GM08714 (cell line): ENCODE data around the gene PPM1A.

ENCODE experiments used
- H3K4me3 ChIP-seq: fragments of 200-500 bp; sonication (Bioruptor generic); 2 replicates; pipeline ENCODE4 v1.5.1; 2014; ENCODE audit warnings: mild to moderate bottlenecking, low read length, inconsistent platforms
- ZNF274 ChIP-seq: IDR thresholded peaks from 2 replicates; pipeline ENCODE4 v1.6.1; 2012; ENCODE audit warnings: mild to moderate bottlenecking, low read depth, low read length

Gene PPM1A

DNA sequence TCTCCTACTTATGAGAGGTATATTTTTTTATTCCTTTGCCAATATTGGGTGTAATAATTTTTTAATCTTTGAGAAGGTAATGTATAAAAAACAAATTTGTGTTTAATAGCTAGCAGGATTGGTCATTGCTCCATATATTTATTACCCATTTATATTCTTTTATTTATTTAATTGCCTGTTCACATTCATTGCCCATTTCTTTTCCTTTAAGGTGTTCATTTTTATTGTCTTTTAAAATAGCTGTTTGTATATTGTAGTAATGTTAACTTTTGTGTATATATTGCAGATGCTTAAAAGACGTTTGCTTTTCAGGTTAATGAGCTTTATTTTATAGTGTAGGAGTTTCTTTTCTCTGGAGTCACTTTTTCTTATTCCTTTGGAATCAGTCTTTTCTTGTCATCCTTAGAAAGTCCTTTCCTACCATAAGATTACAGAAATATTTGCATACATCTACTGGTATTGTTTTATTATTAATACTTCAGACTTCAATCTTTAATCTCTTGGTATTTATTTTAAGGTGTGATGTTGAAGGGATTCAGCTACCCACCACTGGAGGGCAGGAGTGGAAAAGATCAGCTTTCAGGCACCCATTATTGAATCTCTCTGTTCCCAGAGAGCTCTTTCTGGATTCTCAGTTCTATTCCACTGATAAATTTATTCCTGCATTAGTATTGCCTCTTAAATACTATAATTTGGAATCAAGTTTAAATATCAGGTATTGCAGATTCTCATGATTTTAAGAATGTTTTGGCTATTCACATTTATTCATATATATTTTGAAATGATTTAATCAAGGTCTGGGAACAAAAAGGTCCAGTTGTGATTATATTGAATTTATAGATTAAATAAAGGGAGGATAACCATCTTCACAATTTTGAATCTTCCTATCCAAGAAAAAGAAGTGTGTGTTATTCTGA, 17.3 kb downstream of the PPM1A start:
- H3K4me3 ChIP-seq, result no peak overlapping the region
- TF ChIP-seq ZNF274, result no peak

DNA sequence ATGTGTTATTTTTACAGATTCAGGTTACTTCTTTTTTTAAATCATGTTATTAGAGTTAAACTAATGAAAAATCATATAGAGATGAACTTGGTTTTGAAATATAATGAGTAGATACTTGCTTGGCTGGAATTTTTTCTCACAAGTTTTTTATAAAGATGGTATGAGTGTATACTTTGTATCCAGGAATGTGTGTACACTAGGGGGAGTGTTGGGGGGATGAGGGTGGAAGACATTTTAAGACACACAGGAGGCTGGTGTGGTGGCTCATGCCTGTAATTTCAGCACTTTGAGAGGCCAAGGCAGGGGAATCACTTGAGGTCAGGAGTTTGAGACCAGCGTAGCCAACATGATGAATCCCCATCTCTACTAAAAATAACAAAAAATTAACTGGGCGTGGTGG, 23.2 kb downstream of the PPM1A start:
- TF ChIP-seq ZNF274, result no peak
- no peak overlapping the region for H3K4me3 ChIP-seq

DNA sequence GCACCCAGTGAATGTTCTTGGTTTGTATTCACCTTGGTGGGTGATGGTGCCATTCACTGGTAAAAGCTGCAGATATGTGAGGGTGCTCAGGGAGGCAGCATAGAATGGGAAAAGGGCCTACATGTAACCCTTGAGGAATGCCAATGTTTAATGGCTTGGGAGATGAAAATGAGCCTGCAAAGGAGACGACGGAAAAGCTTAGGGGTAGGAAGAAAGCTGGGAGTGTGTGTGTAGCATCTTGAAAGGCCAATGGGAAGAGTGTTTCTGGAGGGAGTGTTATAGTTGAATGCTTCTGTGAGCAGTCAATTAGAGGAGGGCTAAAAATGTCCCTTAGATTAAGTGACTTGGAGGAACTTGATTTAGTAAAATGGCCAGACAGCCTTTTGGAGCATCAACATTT, 24.9 kb downstream of the PPM1A start:
- TF ChIP-seq ZNF274, result no peak

DNA sequence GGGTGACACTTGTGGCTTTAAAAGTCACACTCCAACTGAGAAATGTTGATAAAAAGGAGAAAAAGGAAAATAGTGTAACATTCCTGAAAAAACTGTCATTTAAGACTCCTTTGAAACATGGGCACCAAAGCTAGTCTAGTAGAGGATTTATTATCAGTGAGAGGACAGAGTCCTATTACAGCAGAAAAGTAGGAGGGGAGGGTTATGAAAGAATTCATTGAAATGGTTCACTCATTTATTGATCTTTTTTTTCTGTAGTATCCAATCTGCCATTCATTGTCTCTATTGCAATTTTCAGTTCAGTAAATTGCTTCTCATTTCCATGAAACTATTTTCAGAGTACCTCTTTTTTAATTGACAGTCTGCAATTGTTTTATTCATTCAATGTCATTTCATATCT, 25.4 kb downstream of the PPM1A start:
- no peak for TF ChIP-seq ZNF274
- no peak overlapping the region for H3K4me3 ChIP-seq

More for the DNA sequence above, 24.9 kb downstream of the PPM1A start:
- no peak overlapping the region for H3K4me3 ChIP-seq

DNA sequence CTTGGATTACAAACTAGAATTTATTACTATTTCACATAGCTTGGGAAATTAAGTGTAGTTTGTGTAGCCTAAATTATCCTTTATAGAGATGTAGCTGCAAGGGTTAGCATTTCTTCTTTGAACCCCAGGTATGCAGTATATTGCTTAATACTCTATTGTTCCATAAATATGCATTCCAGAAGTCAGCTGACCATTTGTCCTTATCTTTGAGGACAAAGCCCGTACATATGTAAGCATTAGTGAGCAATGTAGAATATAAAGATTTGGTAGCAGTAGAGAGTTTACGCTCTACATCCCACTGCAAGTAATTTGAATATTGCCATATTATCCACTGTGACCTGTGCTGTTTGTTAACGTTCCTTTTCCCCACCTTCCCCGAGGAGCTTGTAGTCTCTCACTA, 26.9 kb downstream of the PPM1A start:
- no peak for TF ChIP-seq ZNF274

DNA sequence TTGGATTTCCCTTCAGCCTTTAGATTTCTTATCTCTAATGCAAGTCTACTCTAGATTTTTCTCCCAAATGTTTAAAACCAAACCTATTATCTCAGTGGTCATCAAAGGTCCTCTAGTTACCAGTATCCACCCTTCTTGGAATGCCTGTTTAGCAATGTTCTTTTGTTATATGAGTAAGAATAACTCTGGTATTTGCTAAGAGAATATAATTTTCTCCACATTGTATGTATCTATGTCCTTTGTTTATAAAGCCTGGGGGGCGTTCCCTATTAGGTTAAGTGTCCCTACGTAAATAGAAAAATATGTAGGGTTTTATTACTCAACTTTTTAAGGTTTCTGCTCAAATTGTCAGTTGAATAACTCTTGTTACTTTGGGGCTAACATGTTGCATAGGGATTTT, 27.3 kb downstream of the PPM1A start:
- no peak for TF ChIP-seq ZNF274

More for the DNA sequence above, 26.9 kb downstream of the PPM1A start:
- no peak overlapping the region for H3K4me3 ChIP-seq

DNA sequence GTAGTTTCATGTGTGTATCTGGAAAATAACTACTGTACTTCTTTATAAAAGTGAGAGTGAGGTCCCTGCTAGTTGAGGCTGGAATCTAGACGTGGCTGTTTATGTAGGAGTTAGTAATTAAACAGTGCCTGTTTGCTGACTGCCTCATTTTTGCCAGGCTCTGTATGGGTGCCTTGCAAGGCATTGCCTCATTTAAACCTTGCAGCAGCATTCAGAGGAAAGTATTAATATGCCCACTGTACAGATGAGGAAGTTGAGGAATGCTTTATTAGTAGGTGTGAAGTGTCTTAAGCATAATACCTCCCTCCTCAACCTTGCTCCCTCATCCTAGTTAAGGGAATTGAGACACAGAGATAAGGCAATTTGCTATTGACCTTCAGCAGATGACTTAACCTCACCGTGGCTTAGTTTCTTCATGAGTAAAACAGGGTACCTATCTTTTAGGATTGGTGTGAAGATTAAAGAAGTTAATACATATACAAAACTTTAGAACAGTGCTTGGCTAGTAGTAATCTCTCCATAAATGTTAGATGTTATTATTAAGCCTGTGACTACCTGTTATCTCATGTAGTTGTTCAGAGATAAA, 28.7 kb downstream of the PPM1A start:
- no peak for TF ChIP-seq ZNF274
- H3K4me3 ChIP-seq, result no peak overlapping the region

More for the DNA sequence above, 27.3 kb downstream of the PPM1A start:
- no peak overlapping the region for H3K4me3 ChIP-seq

DNA sequence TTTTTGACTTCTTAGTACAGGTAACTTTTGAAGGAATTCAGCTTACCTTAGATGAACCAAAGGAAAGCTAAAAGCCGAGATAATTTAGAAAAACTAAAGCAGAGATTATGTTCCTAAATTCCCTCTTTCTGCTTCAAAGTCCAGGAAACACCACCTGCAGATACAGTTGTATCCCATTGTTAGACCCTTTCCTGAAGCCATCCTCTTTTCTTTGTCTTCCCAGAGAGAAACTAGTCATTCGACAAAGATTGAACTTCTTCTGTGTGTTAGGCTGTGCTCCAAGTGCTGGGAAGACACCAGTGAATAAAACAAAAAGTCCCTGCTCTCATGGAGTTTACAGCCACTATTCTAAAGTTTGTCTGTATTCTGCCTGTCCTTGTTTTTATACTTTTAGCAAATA, 29.3 kb downstream of the PPM1A start:
- no peak for TF ChIP-seq ZNF274
- no peak overlapping the region for H3K4me3 ChIP-seq

DNA sequence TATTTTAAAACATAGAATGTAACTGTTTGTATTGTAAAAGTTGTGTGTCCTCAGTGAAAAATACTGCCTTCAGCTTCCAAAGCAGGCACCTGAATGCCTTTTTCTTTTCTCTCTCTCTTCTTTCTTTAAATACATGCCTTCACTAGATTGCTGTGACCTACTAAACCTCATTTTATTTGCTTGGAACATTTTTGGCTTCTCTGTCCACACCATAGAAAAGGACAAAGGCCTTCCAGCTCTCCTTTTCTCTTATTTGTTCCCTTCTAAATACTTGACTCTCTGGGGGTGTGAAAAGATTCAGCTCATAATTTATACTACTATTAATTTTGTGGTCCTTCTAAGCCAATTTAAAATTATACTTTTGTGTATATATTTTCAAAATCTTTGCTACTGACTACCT, 38.4 kb downstream of the PPM1A start:
- TF ChIP-seq ZNF274, result no peak

DNA sequence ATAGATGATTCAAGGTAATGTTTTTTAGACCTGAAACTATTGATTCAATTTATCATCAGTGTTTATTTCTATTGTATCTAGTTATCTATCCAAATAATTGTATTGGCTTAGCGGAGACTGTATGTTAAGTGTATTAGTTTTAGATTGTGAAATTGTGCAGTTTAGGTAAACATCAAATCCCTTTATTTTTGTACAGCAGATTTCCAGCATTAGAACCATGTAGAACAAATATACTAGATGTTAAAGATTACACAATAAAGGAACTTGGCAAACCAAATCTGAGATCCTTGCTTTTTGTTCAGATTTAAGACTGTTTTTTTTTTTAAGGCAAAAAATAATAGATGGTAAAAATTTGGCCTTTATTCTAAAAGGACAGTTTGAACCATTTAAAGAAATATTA, 39.3 kb downstream of the PPM1A start:
- TF ChIP-seq ZNF274, result no peak
- H3K4me3 ChIP-seq, result no peak overlapping the region

More for the DNA sequence above, 38.4 kb downstream of the PPM1A start:
- no peak overlapping the region for H3K4me3 ChIP-seq

DNA sequence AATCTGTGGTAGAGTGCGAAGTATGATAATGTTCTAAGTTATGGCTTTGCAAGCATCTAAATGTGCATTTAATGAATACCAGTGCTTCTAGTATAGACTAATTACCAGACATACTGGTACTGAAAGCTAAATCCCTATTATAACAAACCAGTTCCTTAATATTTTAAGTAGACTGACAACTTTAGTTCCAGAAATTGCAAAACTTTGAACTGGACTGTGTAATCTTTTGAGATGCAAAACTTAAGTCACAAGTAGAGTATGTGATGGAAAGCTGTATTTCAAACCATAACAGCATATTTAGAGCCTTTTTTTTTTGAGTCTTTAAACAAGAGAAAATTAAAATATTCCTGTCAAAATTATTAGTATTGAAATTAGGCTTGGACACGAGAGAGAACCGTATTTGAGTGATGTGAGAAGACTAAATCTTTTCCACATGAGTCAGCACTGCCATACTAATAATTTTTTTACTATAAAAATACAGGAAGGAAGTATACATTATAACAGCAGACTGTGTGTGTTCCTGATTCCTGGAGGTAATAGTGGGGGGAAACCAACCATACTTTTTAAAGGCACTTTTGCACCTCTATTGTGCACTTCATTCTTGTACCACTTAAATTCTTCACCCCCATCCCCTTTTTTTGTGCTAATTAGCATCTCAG, 45.5 kb downstream of the PPM1A start:
- H3K4me3 ChIP-seq, result no peak overlapping the region
- TF ChIP-seq ZNF274, result no peak

DNA sequence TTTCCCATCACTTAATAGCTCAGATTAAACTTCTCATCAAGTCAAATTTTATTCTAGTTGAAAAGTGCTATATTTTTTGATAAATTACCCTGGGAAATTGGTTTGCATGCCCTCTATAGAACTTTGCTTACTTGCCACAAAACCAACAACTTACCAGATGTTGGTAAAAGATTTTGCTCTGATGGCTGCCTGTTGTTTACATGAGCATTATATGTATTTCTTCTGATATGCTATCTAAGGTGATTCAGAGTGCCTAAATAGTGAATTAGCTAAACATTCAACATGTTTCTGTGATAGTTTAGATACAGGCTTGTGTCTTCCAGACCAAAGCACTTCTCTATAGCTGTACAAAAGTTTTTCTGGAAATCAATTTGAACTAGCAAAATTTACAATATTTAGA, 51.0 kb downstream of the PPM1A start:
- H3K4me3 ChIP-seq, result no peak overlapping the region
- no peak for TF ChIP-seq ZNF274

DNA sequence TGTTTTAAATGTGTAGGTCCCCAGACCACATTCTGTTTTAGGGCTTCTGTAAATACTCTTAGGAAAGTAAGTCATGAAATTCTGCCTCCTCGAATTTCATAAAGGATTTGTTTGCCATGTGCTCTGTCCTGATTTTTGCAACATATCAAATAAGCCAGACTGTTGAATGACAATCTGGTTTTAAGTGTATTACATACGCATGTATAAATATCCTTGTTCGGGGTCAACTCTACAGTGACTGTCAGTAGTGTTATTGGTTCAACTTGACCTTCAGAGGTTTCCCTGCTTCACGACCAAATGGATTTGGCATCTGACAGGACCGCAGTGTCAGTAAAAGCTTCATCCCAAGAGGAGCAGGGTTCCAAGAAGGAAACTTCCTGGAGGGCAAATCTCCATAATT, 52.7 kb downstream of the PPM1A start:
- H3K4me3 ChIP-seq, result no peak overlapping the region
- no peak for TF ChIP-seq ZNF274

DNA sequence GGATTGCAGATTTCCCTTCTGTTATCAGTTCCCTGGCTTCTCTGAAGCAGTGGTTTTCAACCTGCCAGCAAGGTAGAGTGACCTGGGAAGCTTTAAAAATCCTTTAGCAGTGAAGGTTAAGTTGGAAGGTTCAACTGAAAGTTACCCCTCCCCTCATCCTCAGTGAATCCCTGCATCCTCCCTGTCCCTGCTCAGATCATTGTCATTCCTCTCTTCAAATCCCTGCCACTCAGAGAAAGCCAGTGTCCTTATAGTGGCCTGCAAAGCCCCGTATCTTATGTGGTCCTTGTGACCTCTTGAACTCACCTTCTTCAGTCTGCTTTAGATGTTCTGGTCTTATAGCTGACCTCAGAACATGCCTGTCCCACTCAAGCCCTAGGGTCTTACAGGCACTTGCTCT, 53.6 kb downstream of the PPM1A start:
- H3K4me3 ChIP-seq, result no peak overlapping the region
- no peak for TF ChIP-seq ZNF274

DNA sequence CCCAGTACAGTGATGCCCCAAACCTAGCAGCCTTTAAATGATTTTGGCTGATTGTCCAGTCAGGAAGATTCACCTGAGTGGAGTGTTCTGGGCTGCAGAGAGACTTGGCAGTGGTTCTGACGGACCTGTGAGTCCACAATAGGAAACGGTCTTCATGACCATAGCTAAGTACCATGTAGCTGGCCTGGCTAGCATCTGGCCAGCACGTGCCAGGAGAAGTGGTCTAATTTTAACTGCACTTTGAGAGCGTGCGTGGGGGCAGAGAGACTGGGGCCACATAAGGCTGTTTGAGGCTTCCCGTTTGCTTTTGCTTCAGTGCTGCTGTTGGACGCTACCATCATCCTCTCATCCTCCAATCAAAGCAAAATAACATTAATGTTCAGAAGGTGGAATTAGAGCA, 54.7 kb downstream of the PPM1A start:
- no peak overlapping the region for H3K4me3 ChIP-seq
- no peak for TF ChIP-seq ZNF274
